ENCODE data around the gene FAM168A.
"Not testable (repeated sequence)": the region's sequence is repeated elsewhere in the genome, so short reads cannot be mapped to it uniquely, and the experiment has no call there.

DNA sequence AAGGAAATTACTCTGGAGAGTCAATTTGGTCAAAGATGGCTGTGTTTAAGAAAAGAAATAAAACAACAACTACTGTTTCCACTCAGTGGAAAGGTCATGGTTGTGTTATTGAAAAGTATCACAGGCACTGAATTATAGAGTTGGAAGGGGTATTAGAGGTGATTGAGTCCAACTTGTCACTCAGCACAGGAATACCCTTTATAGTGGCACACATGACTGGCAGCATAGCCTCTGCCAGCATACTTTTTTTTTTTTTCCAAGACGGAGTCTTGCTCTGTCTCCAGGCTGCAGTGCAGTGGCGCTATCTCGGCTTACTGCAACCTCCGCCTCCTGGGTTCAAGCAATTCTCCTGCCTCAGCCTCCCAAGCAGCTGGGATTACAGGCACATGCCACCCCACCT is 161.1 kb downstream of the FAM168A start:
- TF ChIP-seq, protein P1, sequence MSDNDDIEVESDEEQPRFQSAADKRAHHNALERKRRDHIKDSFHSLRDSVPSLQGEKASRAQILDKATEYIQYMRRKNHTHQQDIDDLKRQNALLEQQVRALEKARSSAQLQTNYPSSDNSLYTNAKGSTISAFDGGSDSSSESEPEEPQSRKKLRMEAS (IDR thresholded peaks at IDR 0.05; ENCODE audit: low read depth, low read length), result not testable (repeated sequence)
- not testable (repeated sequence) for TF ChIP-seq POLR2A (IDR thresholded peaks at IDR 0.05; ENCODE audit: extremely low read depth, insufficient read length); MYC (IDR thresholded peaks at IDR 0.05; ENCODE audit: low read depth, low read length)
- TF ChIP-seq, protein P2, sequence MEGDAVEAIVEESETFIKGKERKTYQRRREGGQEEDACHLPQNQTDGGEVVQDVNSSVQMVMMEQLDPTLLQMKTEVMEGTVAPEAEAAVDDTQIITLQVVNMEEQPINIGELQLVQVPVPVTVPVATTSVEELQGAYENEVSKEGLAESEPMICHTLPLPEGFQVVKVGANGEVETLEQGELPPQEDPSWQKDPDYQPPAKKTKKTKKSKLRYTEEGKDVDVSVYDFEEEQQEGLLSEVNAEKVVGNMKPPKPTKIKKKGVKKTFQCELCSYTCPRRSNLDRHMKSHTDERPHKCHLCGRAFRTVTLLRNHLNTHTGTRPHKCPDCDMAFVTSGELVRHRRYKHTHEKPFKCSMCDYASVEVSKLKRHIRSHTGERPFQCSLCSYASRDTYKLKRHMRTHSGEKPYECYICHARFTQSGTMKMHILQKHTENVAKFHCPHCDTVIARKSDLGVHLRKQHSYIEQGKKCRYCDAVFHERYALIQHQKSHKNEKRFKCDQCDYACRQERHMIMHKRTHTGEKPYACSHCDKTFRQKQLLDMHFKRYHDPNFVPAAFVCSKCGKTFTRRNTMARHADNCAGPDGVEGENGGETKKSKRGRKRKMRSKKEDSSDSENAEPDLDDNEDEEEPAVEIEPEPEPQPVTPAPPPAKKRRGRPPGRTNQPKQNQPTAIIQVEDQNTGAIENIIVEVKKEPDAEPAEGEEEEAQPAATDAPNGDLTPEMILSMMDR (IDR thresholded peaks at IDR 0.05; ENCODE audit: low read depth, low read length), result not testable (repeated sequence)
